ENCODE measurements around the gene VARS1.
"Not testable (repeated sequence)": the region's sequence is repeated elsewhere in the genome, so short reads cannot be mapped to it uniquely, and the experiment has no call there.

Gene VARS1

DNA sequence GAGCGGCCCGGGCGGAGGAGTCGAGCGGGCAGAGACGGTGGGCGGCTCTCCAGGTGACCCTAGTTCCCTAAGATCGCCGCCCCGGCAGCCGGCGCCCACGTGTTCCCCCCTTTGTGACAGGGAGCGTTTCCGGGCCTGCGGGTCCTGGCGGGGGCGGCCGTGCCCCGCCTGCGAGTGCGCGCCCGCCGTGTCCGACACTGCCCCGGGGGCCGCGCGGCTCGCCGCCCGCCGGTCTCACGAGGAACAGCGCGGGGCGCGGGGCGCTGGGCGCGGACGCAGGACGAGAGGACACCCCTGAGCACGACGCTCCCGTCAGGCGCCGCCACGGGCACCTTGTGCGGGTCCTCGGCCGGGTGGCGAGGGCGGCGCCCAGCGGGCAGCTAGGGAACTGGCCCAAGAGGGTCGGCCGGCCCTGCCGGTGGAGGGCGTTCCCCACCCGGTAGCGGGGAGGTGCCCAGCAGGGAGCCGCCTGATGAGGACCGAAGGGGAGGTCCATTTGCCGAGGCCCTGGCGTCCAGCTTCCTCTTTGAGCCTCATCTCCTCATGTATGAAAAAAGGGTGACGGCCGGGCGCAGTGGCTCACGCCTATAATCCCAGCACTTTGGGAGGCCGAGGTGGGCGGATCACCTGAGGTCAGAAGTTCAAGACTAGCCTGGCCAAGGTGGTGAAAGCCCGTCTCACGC lies at the start of gene VARS1:
VARS1 (minus strand) TSS at position 137 of the 683 bp plus-strand sequence. CDS start 535 bp downstream, outside the sequence.
- peak; percentile 51 to 69 for DNase-seq (ENCODE audit: low read depth in 2 of 2, low spot score in 1 of 2)

DNA sequence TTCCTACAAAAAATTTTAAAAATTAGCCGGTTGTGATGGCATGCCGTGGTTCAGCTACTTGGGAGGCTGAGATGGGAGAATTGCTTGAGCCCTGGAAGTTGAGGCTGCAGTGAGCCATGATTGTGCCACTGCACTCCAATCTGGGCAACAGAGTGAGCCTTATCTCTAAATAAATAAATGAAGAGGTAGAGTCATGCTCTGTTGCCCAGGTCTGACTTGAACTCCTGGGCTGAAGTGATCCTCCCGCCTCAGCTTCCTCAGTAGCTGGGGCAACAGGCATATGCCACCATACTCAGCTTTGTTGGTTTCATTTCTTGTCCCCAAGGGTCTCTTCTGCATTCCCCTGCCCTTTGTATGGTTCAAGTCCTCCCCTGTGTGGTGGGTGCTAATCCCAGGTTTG lies 49.0 kb upstream of the VARS1 start:
- DNase-seq (ENCODE audit: low read depth in 2 of 2, low spot score in 1 of 2) = no peak

DNA sequence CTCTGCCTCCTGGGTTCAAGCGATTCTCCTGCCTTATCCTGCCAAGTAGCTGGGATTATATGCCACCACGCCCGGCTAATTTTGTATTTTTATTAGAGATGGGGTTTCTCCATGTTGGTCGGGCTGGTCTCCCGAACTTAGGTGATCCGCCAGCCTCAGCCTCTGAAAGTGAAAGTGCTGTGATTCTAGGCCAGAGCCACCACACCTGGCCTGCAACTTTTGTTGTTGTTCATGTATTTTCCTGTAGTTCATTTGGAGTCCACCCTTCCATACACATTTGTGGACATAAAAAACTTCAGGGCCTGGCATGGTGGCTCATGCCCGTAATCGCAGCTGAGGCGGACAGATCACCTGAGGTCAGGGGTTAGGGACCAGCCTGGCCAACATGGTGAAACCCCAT lies 46.5 kb upstream of the VARS1 start:
- no peak for DNase-seq (ENCODE audit: low read depth in 2 of 2, low spot score in 1 of 2)

DNA sequence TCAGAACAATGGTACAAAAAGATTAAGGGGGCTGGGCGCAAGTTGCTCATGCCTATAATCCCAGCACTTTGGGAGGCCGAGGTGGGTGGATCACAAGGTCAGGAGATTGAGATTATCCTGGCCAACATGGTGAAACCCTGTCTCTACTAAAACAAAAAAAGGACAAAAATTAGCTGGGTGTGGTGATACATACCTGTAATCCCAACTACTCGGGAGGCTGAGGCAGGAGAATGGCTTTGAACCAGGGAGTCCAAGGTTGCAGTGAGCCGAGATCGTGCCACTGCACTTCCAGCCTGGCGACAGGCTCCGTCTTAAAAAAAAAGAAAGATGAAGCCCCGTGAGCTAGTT lies 44.2 kb upstream of the VARS1 start:
- not testable (repeated sequence) for DNase-seq (ENCODE audit: low read depth in 2 of 2, low spot score in 1 of 2)

DNA sequence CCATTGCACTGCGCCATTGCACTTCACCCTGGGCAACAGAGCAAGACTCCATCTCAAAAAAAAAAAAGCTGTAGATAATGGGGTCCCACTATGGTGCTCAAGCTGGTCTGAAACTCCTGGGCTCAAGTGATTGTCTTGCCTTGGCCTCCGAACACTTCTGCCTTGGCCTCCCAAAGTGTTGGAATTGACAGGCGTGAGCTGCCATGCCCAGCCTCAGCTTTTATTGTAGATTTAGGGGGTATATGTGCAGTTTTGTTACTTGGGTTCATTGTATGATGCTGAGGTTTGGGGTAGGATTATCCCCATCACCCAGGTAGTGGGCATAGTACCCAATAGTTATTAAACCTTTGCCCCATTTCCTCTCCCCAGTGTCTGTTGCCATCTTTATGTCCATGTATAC lies 43.4 kb upstream of the VARS1 start:
- DNase-seq (ENCODE audit: low read depth in 2 of 2, low spot score in 1 of 2) = no peak

DNA sequence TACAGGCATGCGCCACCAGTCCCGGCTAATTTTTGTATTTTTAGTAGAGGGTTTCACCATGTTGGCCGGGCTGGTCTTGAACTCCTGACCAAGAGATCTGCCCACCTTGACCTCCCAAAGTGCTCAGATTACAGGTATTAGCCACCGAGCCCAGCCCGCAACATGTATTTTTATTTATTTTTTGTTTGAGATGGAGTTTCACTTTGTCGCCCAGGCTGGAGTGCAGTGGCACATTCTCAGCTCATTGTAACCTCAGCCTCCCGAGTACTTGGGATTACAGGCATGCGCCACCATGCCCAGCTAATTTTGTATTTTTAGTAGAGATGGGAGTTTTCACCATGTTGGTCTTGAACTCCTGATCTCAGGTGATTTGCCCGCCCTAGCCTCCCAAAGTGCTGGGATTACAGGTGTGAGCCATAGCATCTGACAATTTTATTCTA lies 42.6 kb upstream of the VARS1 start:
- DNase-seq (ENCODE audit: low read depth in 2 of 2, low spot score in 1 of 2) = not testable (repeated sequence)

DNA sequence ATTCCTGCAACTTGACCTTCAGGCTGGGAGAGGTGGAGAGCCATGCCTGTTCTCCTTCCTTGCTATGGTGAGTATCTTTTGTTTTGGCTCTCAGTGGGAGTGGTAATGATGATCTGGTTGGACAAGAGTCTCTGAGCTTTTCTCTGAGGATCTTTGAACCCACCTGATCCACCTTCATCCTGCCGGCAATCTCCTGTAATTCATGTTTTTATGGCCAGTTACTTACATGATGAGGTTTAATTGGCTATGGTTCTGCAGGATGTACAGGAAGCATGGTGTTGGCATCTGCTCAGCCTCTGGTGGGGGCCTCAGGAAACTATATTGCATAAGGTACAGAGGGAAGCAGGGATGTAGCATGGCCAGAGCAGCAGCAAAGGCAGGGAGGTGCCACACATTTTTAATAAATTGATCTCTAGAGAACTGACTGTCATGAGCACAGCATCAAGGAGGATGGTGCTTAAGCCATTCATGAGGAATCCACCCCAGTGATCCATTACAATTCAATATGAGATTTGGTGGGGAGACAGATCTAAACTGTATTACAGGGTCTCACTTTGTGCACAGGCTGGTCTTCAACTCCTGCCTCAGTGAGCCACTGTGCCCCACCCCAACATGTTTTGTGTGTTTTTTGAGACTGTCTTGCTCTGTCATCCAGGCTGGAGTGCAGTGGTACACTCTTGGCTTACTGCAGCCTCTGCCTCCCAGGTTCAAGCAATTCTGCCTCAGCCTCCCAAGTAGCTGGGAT lies 42.0 kb upstream of the VARS1 start:
- DNase-seq (ENCODE audit: low read depth in 2 of 2, low spot score in 1 of 2) = no peak

DNA sequence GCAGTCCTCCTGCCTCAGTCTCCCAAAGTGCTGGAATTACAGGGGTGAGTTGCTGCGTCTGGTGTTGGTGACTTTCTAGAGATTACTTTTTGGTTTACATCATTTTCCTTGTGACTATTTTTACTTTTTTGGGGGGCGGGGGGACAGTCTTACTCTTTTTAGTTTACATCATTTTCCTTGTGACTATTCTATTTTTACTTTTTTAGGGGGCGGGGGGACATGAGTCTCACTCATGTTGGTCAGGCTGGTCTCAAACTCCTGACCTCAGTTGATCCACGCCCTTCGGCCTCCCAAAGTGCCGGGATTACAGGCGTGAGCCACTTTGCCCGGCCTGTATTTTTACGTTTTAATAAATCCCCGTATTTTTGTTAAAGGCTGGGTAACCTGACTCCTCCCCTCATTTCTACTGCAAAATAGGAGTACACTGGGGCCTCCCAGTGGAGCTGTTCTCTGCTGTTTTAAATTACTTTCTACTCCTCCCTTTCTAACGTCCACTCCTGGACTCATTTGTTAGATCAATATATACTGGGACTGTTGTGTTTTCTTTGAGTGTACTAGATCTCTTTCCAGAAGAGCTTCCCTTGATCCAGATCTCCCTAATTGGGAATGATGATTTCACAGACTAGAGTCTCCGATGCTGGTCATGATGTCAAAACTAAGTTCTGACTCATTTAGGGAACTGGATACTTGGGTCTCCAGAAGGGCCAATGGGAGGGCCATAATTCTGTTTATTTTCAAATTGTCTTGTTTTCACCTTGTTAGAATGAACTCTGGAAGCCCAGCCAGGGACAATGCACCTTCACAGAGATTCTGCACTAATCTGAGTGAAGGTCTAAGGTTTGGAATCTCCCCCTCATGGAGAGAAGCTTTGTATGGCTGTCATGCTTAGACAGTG lies 41.2 kb upstream of the VARS1 start:
- DNase-seq (ENCODE audit: low read depth in 2 of 2, low spot score in 1 of 2) = no peak

DNA sequence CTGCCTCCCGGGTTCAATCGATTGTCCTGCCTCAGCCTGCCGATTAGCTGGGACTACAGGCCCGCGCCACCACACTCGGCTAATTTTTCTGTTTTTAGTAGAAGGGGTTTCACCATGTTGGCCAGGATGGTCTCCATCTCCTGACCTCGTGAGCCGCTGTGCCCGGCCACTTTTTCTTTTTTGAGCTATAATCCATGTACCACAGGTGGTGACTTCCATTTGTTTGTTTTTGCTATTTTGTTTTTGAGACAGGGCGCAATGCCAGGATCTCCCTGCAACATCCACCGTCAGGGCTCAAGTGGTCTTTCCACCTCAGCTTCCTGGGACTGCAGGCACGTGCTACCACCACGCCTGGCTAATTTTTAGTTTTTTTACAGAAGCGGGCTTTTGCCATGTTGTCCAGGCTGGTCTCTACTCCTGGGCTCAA lies 40.5 kb upstream of the VARS1 start:
- DNase-seq (ENCODE audit: low read depth in 2 of 2, low spot score in 1 of 2) = no peak

DNA sequence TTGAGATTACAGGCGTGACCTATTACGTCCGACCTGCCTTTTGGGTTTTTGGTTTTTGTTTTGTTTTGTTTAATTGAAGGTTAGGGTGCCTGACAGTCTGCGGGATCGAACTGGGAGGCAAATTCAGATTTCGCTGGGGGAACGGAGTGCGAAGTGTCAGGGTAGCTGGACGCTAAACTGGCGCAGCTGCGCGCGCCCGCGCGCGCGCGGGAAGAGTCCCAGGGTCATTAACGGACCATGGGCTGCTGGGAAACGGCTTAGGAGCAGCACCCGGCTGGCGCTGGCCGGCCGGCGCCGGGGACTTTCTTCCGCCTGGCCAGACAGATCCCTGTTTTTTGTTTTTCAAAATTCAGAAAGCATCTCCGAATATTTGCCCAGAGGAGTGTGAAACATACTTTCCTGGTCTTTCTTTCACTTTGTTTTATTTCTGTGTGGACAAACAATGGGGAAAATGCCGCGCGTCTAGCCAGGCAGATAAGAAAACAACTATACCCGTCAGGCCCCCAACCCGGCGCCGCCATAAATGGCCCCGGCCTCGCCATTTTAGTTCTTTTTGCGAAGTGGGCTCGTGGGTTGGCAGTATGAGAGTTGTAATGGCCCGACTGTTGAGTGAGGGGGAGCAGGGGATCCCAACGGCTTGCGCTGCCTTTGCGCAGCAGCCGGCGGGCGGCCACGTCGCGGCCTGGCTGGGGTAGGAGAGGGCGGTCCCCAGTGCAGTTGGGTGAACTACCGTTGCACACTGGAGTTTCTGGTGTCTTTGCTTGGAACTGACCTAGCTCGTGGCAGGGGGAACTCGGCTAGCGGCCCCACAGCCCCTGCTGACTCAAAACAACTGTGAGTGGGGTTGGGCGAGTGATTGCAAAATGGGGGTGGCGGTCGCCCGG lies 39.1 kb upstream of the VARS1 start:
- DNase-seq (ENCODE audit: low read depth in 2 of 2, low spot score in 1 of 2) = peak; percentile 50 to 65

DNA sequence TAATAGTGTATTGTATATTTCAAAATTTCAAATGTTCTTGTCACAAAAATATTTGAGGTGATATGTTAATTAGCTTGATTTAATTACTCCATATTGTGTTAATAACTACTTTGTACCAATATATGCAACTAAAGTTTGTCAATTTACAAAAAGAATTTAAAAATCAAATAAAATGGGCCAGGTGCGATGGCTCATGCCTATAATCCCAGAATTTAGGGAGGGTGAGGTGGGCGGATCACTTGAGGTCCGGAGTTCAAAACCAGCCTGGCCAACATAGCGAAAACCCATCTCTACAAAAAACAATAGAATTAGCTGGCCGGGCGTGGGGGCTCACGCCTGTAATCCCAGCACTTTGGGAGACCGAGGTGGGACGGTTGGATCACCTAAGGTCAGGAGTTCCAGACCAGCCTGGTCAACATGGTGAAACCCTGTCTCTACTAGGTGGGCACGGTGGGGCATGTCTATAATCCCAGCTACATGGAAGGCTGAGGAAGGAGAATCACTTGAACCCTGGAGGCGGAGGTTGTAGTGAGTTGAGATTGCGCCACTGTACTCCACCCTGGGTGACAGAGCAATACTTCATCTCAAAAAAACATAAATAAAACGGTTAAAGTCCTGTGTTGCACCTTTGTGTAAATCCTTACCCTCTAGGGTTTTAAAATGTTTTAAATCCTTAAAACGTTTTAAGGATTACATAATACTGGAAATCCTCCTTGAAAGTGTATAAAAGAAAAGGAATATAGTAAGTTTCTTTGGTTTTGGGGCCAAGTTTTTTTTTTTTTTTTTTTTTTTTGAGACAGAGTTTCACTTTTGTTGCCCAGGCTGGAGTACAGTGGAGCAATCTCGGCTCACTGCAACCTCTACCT lies 36.0 kb upstream of the VARS1 start:
- no peak for DNase-seq (ENCODE audit: low read depth in 2 of 2, low spot score in 1 of 2)

DNA sequence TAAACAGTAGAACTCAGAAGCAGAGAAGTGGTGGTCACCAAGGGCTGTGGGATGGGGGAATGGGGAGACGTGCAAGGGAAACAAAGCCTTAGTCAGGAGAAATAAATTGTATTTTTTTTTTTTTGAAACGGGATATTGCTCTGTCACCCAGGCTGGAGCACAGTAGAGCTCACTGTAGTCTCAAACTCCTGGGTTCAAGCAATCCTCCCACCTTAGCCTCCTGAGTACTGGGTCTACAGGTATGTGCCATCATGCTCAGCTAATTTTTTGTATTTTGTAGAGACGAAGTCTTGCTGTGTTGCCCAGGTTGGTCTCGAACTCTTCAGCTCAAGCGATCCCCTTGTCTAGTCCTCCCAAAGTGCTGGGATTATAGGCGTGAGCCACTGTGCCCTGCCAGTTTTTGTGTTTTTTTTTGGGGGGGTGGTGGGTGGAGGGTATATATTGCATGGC lies 35.4 kb upstream of the VARS1 start:
- no peak for DNase-seq (ENCODE audit: low read depth in 2 of 2, low spot score in 1 of 2)

DNA sequence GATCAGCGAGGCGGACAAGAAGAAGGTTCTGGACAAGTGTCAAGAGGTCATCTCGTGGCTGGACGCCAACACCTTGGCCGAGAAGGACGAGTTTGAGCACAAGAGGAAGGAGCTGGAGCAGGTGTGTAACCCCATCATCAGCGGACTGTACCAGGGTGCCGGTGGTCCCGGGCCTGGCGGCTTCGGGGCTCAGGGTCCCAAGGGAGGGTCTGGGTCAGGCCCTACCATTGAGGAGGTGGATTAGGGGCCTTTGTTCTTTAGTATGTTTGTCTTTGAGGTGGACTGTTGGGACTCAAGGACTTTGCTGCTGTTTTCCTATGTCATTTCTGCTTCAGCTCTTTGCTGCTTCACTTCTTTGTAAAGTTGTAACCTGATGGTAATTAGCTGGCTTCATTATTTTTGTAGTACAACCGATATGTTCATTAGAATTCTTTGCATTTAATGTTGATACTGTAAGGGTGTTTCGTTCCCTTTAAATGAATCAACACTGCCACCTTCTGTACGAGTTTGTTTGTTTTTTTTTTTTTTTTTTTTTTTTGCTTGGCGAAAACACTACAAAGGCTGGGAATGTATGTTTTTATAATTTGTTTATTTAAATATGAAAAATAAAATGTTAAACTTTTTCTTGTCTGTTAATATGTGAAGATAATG lies 34.2 kb upstream of the VARS1 start:
- DNase-seq (ENCODE audit: low read depth in 2 of 2, low spot score in 1 of 2) = no peak

DNA sequence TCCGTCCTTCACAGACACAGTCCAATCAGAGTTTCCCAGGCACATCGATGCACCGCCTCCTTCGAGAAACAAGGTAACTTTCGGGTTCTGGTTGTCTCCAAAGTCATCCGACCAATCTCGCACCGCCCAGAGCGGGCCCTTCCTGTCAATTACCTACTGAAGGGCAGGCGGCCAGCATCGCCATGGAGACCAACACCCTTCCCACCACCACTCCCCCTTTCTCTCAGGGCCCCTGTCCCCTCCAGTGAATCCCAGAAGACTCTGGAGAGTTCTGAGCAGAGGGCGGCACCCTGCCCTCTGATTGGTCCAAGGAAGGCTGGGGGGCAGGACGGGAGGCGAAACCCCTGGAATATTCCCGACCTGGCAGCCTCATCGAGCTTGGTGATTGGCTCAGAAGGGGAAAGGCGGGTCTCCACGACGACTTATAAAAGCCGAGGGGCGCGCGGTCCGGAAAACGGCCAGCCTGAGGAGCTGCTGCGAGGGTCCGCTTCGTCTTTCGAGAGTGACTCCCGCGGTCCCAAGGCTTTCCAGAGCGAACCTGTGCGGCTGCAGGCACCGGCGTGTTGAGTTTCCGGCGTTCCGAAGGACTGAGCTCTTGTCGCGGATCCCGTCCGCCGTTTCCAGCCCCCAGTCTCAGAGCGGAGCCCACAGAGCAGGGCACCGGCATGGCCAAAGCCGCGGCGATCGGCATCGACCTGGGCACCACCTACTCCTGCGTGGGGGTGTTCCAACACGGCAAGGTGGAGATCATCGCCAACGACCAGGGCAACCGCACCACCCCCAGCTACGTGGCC lies 31.9 kb upstream of the VARS1 start, which contains the start of gene HSPA1B:
HSPA1B (plus strand) TSS at position 453 of the 794 bp plus-strand sequence; CDS start at position 666, 213 bp downstream.
- DNase-seq (ENCODE audit: low read depth in 2 of 2, low spot score in 1 of 2) = peak; percentile 75 to 83

DNA sequence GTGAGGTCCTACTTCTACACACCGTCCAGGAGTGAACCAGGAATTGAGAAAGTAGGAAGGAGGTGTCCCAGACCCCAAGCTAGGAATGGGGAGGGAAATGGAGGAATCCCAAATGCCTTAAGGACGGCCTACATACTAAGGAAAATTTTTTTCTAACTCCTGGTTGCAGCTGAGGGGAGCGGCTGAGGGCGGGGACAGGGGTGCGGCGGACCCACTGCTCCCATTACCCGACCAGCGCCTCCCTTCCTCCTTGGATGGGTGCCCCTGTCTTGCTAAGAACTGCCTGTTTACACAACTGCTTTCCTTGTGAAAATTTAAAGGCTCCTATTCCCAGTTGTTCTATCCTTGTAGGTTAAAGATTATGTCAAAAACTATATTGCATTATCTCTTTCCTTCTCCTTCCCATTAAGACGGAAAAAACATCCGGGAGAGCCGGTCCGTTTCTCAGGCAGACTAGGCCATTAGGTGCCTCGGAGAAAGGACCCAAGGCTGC lies 31.3 kb upstream of the VARS1 start:
- DNase-seq (ENCODE audit: low read depth in 2 of 2, low spot score in 1 of 2) = no peak

DNA sequence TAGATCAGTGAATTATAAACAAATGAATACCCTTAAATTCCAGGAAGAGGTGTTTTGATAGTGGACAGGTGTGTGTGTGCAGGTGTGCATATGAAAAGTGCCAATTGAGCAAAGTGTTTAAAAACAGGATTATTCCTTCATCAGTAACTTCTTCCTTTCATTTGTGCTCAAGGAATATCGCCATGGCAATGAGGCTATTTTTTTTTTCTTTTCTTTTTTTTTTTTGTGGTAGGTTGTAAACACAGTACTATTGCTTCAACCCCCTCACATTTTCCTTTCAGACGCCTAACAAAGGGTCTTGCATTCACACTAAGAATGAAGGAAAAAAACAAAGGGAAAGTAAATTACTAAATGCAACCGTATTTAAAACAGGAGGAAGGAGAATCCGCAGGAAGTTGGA lies 30.0 kb upstream of the VARS1 start:
- DNase-seq (ENCODE audit: low read depth in 2 of 2, low spot score in 1 of 2) = no peak

DNA sequence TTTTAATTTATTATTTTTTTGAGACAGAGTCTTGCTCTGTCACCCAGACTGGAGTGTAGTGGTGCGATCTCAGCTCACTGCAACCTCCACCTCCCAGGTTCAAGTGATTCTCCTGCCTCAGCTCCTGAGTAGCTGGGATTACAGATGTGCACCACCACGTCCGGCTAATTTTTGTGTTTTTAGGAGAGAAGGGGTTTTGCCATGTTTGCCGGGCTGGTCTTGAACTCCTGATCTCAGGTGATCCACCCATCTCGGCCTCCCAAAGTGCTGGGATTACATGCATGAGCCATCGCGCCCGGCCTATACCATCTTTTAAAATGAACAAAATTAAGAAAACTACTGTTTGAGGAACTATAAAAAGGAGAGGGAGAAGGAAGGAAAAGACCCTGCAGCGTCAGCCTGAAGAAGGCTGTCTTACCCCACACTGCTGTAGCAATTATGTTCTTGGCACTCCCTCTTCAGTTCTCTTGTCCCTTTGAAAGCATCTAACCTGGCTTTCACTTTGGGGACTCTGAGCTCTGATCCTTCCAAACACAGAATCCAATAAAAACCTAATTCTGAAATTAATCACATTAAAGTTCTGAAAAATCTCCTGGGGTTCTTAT lies 28.1 kb upstream of the VARS1 start:
- not testable (repeated sequence) for DNase-seq (ENCODE audit: low read depth in 2 of 2, low spot score in 1 of 2)

All from stimulated activated CD8-positive, alpha-beta memory T cell treated with anti-CD3 and anti-CD28 coated beads, Interleukin-4, amount 100 ng/mL, for 4 hours (primary cell).